Trophoblast cell (in vitro differentiated cells and primary cell): ENCODE measurements around the gene OMP.
"Not testable (repeated sequence)": the region's sequence is repeated elsewhere in the genome, so short reads cannot be mapped to it uniquely, and the experiment has no call there.

ENCODE experiments used
- DNase-seq, 2 donors: peaks; one replicate each; pipeline ENCODE4 v3.0.0-alpha.2; 2016
- H2AFZ ChIP-seq: 2 replicates; pipeline ENCODE4 v1.6.1; 2013; ENCODE audit warnings: low read length, moderate library complexity, mild to moderate bottlenecking; ENCODE audit not compliant: insufficient read depth, poor library complexity
- H2AK5ac ChIP-seq: 2 replicates; pipeline ENCODE4 v1.6.1; 2013; ENCODE audit warnings: mild to moderate bottlenecking, low read length
- H2BK120ac ChIP-seq: 2 replicates; pipeline ENCODE4 v1.6.1; 2013; ENCODE audit warnings: low read length, mild to moderate bottlenecking, moderate library complexity; ENCODE audit not compliant: insufficient read depth, poor library complexity
- H2BK12ac ChIP-seq: 2 replicates; pipeline ENCODE4 v1.6.1; 2013; ENCODE audit warnings: mild to moderate bottlenecking, low read length, moderate library complexity
- H2BK5ac ChIP-seq: 2 replicates; pipeline ENCODE4 v1.6.1; 2013; ENCODE audit warnings: low read length, low read depth, moderate library complexity, mild to moderate bottlenecking; ENCODE audit not compliant: poor library complexity
- H3K14ac ChIP-seq: 2 replicates; pipeline ENCODE4 v1.6.1; 2013; ENCODE audit warnings: mild to moderate bottlenecking, low read length
- H3K18ac ChIP-seq: 2 replicates; pipeline ENCODE4 v1.6.1; 2013; ENCODE audit warnings: mild to moderate bottlenecking, low read length
- H3K23ac ChIP-seq: 2 replicates; pipeline ENCODE4 v1.6.1; 2013; ENCODE audit warnings: low read length
- H3K27ac ChIP-seq: 2 replicates; pipeline ENCODE4 v1.5.1; 2013; ENCODE audit warnings: low read depth, mild to moderate bottlenecking, inconsistent platforms, low read length, moderate library complexity
- H3K27me3 ChIP-seq: 2 replicates; pipeline ENCODE4 v1.6.1; 2013; ENCODE audit warnings: inconsistent platforms, mild to moderate bottlenecking, low read length, moderate library complexity; ENCODE audit not compliant: insufficient read depth
- H3K36me3 ChIP-seq, 2 experiments: 1 replicate in 1 of 2; 2 replicates in 1 of 2; pipeline ENCODE4 v1.6.1; 2013; ENCODE audit warnings: low read length in 2 of 2, mild to moderate bottlenecking in 2 of 2, moderate library complexity in 1 of 2; ENCODE audit not compliant: insufficient read depth in 2 of 2, control insufficient read depth in 1 of 2
- H3K4ac ChIP-seq: 2 replicates; pipeline ENCODE4 v1.6.1; 2013; ENCODE audit warnings: low read depth, mild to moderate bottlenecking, low read length, moderate library complexity
- H3K4me1 ChIP-seq, 2 experiments: 1 replicate in 1 of 2; 2 replicates in 1 of 2; pipeline ENCODE4 v1.6.1; 2013; ENCODE audit warnings: low read length in 2 of 2, mild to moderate bottlenecking in 2 of 2, moderate library complexity in 1 of 2; ENCODE audit not compliant: insufficient read depth in 2 of 2, control insufficient read depth in 1 of 2
- H3K4me2 ChIP-seq: 2 replicates; pipeline ENCODE4 v1.6.1; 2013; ENCODE audit warnings: inconsistent platforms, mild to moderate bottlenecking, low read length, moderate library complexity
- H3K4me3 ChIP-seq: 2 replicates; pipeline ENCODE4 v1.5.1; 2013; ENCODE audit warnings: mild to moderate bottlenecking, low read depth, low read length, inconsistent platforms
- H3K79me1 ChIP-seq: one replicate; pipeline ENCODE4 v1.6.1; 2013; ENCODE audit warnings: low read length
- H3K79me2 ChIP-seq: 2 replicates; pipeline ENCODE4 v1.6.1; 2013; ENCODE audit warnings: low read length, mild to moderate bottlenecking; ENCODE audit not compliant: control insufficient read depth, insufficient read depth, poor library complexity
- H3K9ac ChIP-seq: 2 replicates; pipeline ENCODE4 v1.6.1; 2013; ENCODE audit warnings: mild to moderate bottlenecking, low read length
- H3K9me3 ChIP-seq: 2 replicates; pipeline ENCODE4 v1.6.1; 2013; ENCODE audit warnings: low read depth, mild to moderate bottlenecking, control low read depth, inconsistent platforms, low read length; ENCODE audit not compliant: insufficient read depth
- H4K12ac ChIP-seq: 2 replicates; pipeline ENCODE4 v1.6.1; 2013; ENCODE audit warnings: low read depth, mild to moderate bottlenecking, low read length, moderate library complexity
- H4K8ac ChIP-seq: 2 replicates; pipeline ENCODE4 v1.6.1; 2013; ENCODE audit warnings: low read depth, mild to moderate bottlenecking, low read length, moderate library complexity
- H4K91ac ChIP-seq: one replicate; pipeline ENCODE4 v1.6.1; 2013; ENCODE audit warnings: low read depth, mild to moderate bottlenecking, low read length, moderate library complexity
- WGBS: extraction: QIAGEN DNeasy Blood & Tissue Kit; methylation state at CpG from one replicate; pipeline ENCODE4 v1.1.7; 2013; ENCODE audit warnings: missing lambda C conversion rate; ENCODE audit not compliant: insufficient read length, insufficient coverage; ENCODE audit errors: extremely low coverage; 5-methylcytosine and 5-hydroxymethylcytosine counted together

The OMP gene

DNA sequence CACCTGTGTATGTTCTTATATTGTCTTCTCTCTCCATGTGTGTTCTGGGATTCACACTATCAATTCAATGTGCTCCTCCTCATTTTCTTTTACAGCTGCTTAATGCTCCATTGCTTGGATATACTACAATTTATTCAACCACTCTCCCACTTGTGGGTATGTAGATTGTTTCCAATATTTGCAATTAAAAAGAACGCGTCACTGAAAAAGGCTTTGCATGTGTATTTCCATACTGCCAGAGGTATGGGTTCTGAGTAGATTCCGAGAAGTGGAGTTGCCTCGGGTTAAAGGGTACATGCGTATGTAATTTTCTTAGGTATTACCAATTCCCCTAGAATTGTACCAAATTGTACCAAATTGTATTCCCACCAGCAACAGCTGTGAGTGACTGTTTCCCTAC, 42.8 kb upstream of the OMP start:
- Histone ChIP-seq H3K23ac (no peak overlapping the region), H3K79me1 (no peaks in the 10 kb centered on the region), H3K9me3 (peaks cover 12% of the 10 kb centered on the region), H3K4me3 (no peak overlapping the region), H3K4ac (no peak overlapping the region), H4K91ac (no peak overlapping the region), H3K4me1 (no peaks in the 10 kb centered on the region), H4K12ac (no peak overlapping the region), H3K9ac (no peak overlapping the region), H3K27ac (no peak overlapping the region), H3K4me2 (no peak overlapping the region), H2AFZ (no peak overlapping the region), H4K8ac (no peak overlapping the region), H3K27me3 (no peaks in the 10 kb centered on the region), H3K18ac (no peak overlapping the region), H3K36me3 (no peaks in the 10 kb centered on the region), H3K79me2 (no peaks in the 10 kb centered on the region), H2BK12ac (no peak overlapping the region), H2BK5ac (no peak overlapping the region), H2BK120ac (no peak overlapping the region), H3K14ac (no peak overlapping the region), H2AK5ac (no peak overlapping the region)
- WGBS = no CpG with 5 or more reads among the region's 5 CpGs
- DNase-seq = no peak

DNA sequence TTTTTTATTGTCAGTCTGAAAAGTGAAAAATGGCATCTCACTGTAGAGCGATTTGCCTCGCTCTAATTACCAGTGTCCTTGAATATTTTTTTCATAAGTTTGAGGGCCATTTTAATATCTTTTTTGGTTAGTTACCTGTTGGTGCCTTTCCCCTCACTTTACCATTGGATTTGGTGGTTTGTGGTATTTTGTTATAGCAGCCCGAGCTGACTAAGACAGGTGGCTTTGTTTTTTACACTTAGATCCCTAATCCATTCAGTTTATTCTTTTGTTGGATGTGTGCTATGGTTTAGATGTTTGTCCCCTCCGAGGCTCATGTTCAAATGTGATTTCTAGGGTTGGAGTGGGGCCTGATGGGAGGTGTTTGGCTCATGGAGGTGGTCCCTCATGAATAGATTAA, 42.4 kb upstream of the OMP start:
- no CpG with 5 or more reads among the region's 4 CpGs for WGBS
- no peak overlapping the region for H2BK5ac ChIP-seq

DNA sequence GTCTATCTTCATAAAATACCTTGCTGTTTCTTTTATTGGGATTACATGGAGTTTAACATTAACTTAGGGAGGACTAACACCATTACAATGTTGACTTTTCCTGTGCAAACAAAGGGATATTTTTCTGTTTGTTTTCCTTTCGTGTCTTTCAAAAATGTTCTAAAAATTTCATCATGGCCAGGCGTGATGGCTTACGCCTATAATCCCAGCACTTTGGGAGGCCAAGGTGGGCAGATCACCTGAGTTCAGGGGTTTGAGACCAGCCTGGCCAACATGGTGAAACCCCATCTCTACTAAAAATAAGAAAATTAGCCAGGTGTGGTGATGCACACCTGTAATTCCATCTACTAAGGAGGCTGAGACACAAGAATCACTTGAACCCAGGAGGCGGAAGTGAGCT, 41.4 kb upstream of the OMP start:
- H3K36me3 ChIP-seq, H3K18ac ChIP-seq, H3K27ac ChIP-seq, H3K4me1 ChIP-seq, H3K23ac ChIP-seq, H4K91ac ChIP-seq, H4K12ac ChIP-seq, H3K4ac ChIP-seq, H2BK5ac ChIP-seq, H3K9ac ChIP-seq, DNase-seq, H4K8ac ChIP-seq, H3K79me1 ChIP-seq, H2AFZ ChIP-seq, H2AK5ac ChIP-seq, H3K14ac ChIP-seq, H3K9me3 ChIP-seq, H3K4me2 ChIP-seq, H3K79me2 ChIP-seq, H3K27me3 ChIP-seq, H2BK12ac ChIP-seq, H3K4me3 ChIP-seq, H2BK120ac ChIP-seq: not testable (repeated sequence)
- WGBS = no CpG with 5 or more reads among the region's 4 CpGs

More for the DNA sequence above, 42.4 kb upstream of the OMP start:
- Histone ChIP-seq H3K79me1 (no peaks in the 10 kb centered on the region), H2BK120ac (no peak overlapping the region), H3K14ac (no peak overlapping the region), H3K4me1 (no peaks in the 10 kb centered on the region), H3K79me2 (no peaks in the 10 kb centered on the region), H3K9me3 (peaks cover 12% of the 10 kb centered on the region), H4K12ac (no peak overlapping the region), H2AFZ (no peak overlapping the region), H2BK12ac (no peak overlapping the region), H3K27me3 (no peaks in the 10 kb centered on the region), H3K9ac (no peak overlapping the region), H3K4me3 (no peak overlapping the region), H3K36me3 (no peaks in the 10 kb centered on the region), H4K91ac (no peak overlapping the region), H3K23ac (no peak overlapping the region), H4K8ac (no peak overlapping the region), H3K4me2 (no peak overlapping the region), H3K4ac (no peak overlapping the region), H2AK5ac (no peak overlapping the region), H3K27ac (no peak overlapping the region), H3K18ac (no peak overlapping the region)
- DNase-seq = no peak

DNA sequence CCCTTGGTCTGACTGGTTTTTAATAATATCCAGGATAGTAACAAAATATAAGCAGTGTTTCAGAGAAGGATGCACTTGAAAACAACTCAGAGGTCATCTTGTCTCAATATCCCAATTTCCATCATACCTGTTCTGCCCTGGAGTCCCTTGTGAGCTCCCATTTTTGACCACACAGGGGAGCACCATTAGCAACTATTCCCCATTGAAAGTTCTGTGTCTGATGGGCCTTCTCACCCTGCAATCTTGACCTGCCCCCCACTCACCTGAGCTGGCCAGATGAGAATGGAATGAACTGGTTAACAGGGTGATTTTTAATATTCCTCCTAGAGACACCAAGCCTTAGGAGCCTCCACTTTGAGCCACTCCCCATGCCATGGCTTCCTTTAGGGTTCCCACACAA, 39.7 kb upstream of the OMP start:
- H3K79me2 ChIP-seq = no peaks in the 10 kb centered on the region
- H3K9ac ChIP-seq = no peak overlapping the region
- H3K18ac ChIP-seq = no peak overlapping the region
- no peak overlapping the region for H3K4me2 ChIP-seq
- no peak overlapping the region for H2AFZ ChIP-seq
- H2BK120ac ChIP-seq = no peak overlapping the region
- no peak overlapping the region for H3K4me3 ChIP-seq
- H2BK5ac ChIP-seq = no peak overlapping the region
- peaks cover 5 to 13% of the 10 kb centered on the region in 2 experiments for H3K4me1 ChIP-seq
- H4K8ac ChIP-seq = no peak overlapping the region
- no peak overlapping the region for H2AK5ac ChIP-seq
- no peak overlapping the region for H3K14ac ChIP-seq
- peaks cover 2% of the 10 kb centered on the region for H3K79me1 ChIP-seq
- H3K27me3 ChIP-seq = no peaks in the 10 kb centered on the region
- no peak for DNase-seq
- no peak overlapping the region for H3K27ac ChIP-seq
- no peak overlapping the region for H4K91ac ChIP-seq
- H3K9me3 ChIP-seq = peaks cover 2% of the 10 kb centered on the region
- no peak overlapping the region for H2BK12ac ChIP-seq
- no peaks in the 10 kb centered on the region for H3K36me3 ChIP-seq
- no peak overlapping the region for H3K23ac ChIP-seq
- H4K12ac ChIP-seq = no peak overlapping the region
- H3K4ac ChIP-seq = no peak overlapping the region
